Neural cell (in vitro differentiated cells): Measurements from ENCODE around the gene C16orf89.

Experiments
- EZH2 ChIP-seq: fragments of 200-600, 300-800 bp; shearing (Covaris generic), sonication (generic); IDR thresholded peaks from 2 replicates; pipeline ENCODE4 v1.6.1; 2014; ENCODE audit warnings: antibody characterized with exemption, low read length, borderline replicate concordance, mild to moderate bottlenecking; ENCODE audit not compliant: insufficient read depth, poor library complexity, severe bottlenecking
- SMC3 ChIP-seq: fragments of 450-650 bp; conservative IDR thresholded peaks from 2 replicates; pipeline ENCODE4 v1.6.1; 2014; ENCODE audit warnings: antibody characterized with exemption, mild to moderate bottlenecking, moderate library complexity; ENCODE audit not compliant: poor library complexity
- TF ChIP-seq, protein P1 (sequence below): fragments of 450-650 bp; IDR thresholded peaks from 2 replicates; pipeline ENCODE4 v1.5.1; 2014; ENCODE audit warnings: antibody characterized with exemption, mild to moderate bottlenecking, moderate library complexity; ENCODE audit not compliant: poor library complexity, severe bottlenecking

- TF ChIP-seq, protein P1, sequence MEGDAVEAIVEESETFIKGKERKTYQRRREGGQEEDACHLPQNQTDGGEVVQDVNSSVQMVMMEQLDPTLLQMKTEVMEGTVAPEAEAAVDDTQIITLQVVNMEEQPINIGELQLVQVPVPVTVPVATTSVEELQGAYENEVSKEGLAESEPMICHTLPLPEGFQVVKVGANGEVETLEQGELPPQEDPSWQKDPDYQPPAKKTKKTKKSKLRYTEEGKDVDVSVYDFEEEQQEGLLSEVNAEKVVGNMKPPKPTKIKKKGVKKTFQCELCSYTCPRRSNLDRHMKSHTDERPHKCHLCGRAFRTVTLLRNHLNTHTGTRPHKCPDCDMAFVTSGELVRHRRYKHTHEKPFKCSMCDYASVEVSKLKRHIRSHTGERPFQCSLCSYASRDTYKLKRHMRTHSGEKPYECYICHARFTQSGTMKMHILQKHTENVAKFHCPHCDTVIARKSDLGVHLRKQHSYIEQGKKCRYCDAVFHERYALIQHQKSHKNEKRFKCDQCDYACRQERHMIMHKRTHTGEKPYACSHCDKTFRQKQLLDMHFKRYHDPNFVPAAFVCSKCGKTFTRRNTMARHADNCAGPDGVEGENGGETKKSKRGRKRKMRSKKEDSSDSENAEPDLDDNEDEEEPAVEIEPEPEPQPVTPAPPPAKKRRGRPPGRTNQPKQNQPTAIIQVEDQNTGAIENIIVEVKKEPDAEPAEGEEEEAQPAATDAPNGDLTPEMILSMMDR = no peak
- TF ChIP-seq SMC3 (no peak), EZH2 (no peak)
Measured at GRCh38 chr16:5071341-5071680, 5.6 kb upstream of the C16orf89 start.
